ENCODE measurements around the gene THSD7B.
A peak's percentile ranks its signal among the peaks of the same experiment; 100 is the strongest.

THSD7B gene

DNA sequence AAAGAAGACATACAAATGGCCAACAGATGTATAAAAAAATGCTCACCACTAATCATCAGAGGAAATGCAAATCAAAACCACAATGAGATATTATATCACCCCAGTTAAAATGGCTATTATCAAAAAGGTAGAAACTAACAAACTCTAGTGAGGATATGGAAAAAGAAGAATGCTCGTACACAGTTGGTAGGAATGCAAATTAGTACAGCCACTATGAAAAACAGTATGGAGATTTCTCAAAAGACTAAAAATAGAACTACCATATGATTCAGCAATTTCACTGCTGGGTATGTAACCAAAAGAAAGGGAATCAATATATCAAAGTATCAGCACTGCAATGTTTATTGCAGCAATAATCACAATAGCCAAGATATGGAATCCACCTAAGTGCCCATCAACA lies 679.6 kb downstream of the THSD7B start:
- H3K36me3 ChIP-seq (ENCODE audit: insufficient read depth, low read length) = no peaks in the 10 kb centered on the region
- no peak overlapping the region for H3K4me3 ChIP-seq
- H3K27ac ChIP-seq = no peak overlapping the region
- no peaks in the 10 kb centered on the region for H3K9me3 ChIP-seq (ENCODE audit: low read depth, low read length)
- H3K9ac ChIP-seq (ENCODE audit: insufficient read length) = no peak overlapping the region
- no peak for TF ChIP-seq EZH2 (IDR thresholded peaks at IDR 0.05)
- no peak for TF ChIP-seq FOXP2 (optimal IDR thresholded peaks at IDR 0.05; ENCODE audit: control extremely low read depth, extremely low read length, insufficient read depth)
- no peak for TF ChIP-seq POLR2AphosphoS5 (IDR thresholded peaks at IDR 0.05; ENCODE audit: borderline replicate concordance, low read depth, low read length)
- DNase-seq (ENCODE audit: low read depth, low spot score) = no peak

DNA sequence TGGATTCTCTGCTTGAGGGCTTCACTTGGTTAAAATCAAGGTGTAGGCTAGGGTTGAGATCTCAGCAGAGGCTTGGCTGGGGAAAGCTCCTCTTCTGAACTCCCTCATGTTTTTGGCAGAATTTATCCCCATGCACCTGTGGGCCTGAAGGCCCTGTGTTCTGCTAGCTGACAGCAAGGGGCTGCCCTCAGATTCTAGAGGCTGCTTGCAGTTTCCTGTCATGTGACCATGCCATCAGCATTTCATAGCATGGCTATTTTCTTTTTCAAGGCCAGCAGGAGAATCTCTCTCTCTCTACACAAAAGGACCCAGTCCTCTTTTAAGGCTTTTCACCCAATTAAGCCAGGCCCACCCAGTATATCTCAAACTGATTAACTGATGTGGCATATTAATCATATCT lies 684.1 kb downstream of the THSD7B start:
- no peaks in the 10 kb centered on the region for H3K9me3 ChIP-seq (ENCODE audit: low read depth, low read length)
- no peaks in the 10 kb centered on the region for H3K36me3 ChIP-seq (ENCODE audit: insufficient read depth, low read length)
- no peak for TF ChIP-seq EZH2 (IDR thresholded peaks at IDR 0.05)
- TF ChIP-seq POLR2AphosphoS5 (IDR thresholded peaks at IDR 0.05; ENCODE audit: borderline replicate concordance, low read depth, low read length) = no peak
- TF ChIP-seq FOXP2 (optimal IDR thresholded peaks at IDR 0.05; ENCODE audit: control extremely low read depth, extremely low read length, insufficient read depth) = no peak
- DNase-seq (ENCODE audit: low read depth, low spot score) = no peak
- no peak overlapping the region for H3K9ac ChIP-seq (ENCODE audit: insufficient read length)
- H3K4me3 ChIP-seq = no peak overlapping the region
- H3K27ac ChIP-seq = no peak overlapping the region

DNA sequence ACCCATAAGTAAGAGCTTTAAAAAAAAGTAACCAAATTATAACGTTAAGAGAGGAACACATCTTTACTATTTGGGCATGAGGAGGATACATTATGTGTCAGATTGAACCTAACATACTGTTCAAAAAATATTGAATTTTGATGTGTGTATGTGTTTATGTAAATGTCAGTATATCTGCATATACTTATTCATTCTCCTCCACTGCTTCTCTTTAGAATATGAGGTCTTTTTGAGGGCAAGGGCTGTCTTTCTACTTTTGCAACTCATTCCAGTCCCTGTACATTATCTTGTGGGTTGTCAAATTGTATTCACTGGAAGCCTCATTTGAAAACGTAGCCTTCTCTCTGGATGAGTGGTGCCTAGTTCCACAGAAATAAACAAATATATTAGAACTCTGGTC lies 689.5 kb downstream of the THSD7B start:
- Histone ChIP-seq H3K4me3 (no peak overlapping the region), H3K9me3 (ENCODE audit: low read depth, low read length) (no peaks in the 10 kb centered on the region), H3K9ac (ENCODE audit: insufficient read length) (no peak overlapping the region), H3K36me3 (ENCODE audit: insufficient read depth, low read length) (no peaks in the 10 kb centered on the region), H3K27ac (no peak overlapping the region)
- DNase-seq (ENCODE audit: low read depth, low spot score) = no peak
- no peak for TF ChIP-seq FOXP2 (optimal IDR thresholded peaks at IDR 0.05; ENCODE audit: control extremely low read depth, extremely low read length, insufficient read depth)
- no peak for TF ChIP-seq POLR2AphosphoS5 (IDR thresholded peaks at IDR 0.05; ENCODE audit: borderline replicate concordance, low read depth, low read length)
- TF ChIP-seq EZH2 (IDR thresholded peaks at IDR 0.05) = no peak

DNA sequence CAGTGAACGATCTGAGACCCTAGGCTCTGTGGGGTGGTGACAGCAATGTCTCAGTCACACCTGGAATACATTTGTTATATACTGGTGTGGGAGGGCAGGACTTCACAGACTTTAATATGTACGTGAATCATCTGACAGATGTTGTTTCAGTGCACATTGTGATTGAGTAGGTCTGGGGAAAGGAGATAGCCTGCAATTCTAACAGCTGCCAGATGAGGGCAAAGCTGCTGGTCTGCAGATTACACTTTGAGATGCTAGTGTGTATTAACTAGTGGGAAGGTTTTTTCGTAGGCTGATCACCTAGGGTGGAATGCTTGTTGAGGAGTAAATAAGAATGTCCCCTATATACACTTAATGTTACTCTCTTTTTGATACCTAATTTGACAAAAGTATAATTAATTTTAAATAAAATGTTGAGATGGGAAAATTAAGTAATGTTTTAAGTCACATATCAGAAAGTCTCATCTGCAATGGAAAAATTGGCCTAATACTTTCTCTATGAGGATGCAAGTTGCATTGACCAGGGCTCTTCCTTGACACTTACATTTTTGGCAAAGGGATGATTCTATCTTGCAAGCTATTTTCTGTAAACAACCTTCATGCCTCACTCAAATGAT lies 702.0 kb downstream of the THSD7B start:
- no peak for TF ChIP-seq EZH2 (IDR thresholded peaks at IDR 0.05)
- TF ChIP-seq POLR2AphosphoS5 (IDR thresholded peaks at IDR 0.05; ENCODE audit: borderline replicate concordance, low read depth, low read length) = no peak
- no peak for TF ChIP-seq FOXP2 (optimal IDR thresholded peaks at IDR 0.05; ENCODE audit: control extremely low read depth, extremely low read length, insufficient read depth)
- H3K9me3 ChIP-seq (ENCODE audit: low read depth, low read length) = no peaks in the 10 kb centered on the region
- no peak overlapping the region for H3K27ac ChIP-seq
- H3K9ac ChIP-seq (ENCODE audit: insufficient read length) = no peak overlapping the region
- no peaks in the 10 kb centered on the region for H3K36me3 ChIP-seq (ENCODE audit: insufficient read depth, low read length)
- H3K4me3 ChIP-seq = no peak overlapping the region
- DNase-seq (ENCODE audit: low read depth, low spot score) = peak; percentile 5

DNA sequence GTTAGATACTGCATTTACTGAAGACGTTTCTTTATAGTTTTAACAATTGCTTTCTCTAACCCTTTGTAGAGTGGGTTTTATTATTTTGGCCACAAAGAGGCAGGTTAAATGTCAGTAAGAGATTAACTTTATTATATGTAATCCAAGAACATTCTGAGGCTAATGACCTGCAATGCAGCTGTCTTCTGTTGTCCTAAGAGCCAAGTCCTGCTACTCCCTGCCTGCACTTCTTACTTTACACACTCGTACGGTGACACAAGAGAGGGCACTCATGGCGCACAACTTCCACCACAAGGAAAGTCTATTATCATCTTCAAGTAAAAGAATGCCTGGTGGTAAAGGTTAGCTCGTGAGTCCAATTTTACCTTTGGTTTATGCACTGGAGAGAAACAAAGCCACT lies 727.9 kb downstream of the THSD7B start:
- no peak for TF ChIP-seq EZH2 (IDR thresholded peaks at IDR 0.05)
- TF ChIP-seq FOXP2 (optimal IDR thresholded peaks at IDR 0.05; ENCODE audit: control extremely low read depth, extremely low read length, insufficient read depth) = no peak
- TF ChIP-seq POLR2AphosphoS5 (IDR thresholded peaks at IDR 0.05; ENCODE audit: borderline replicate concordance, low read depth, low read length) = no peak
- Histone ChIP-seq H3K36me3 (ENCODE audit: insufficient read depth, low read length) (no peaks in the 10 kb centered on the region), H3K9me3 (ENCODE audit: low read depth, low read length) (no peaks in the 10 kb centered on the region), H3K9ac (ENCODE audit: insufficient read length) (no peak overlapping the region), H3K4me3 (no peak overlapping the region), H3K27ac (no peak overlapping the region)
- no peak for DNase-seq (ENCODE audit: low read depth, low spot score)

GRCh38 chr2:137500599-137500998 lies 735.3 kb downstream of the THSD7B start:
- no peak overlapping the region for H3K27ac ChIP-seq
- H3K36me3 ChIP-seq (ENCODE audit: insufficient read depth, low read length) = no peaks in the 10 kb centered on the region
- TF ChIP-seq EZH2 (IDR thresholded peaks at IDR 0.05) (no peak), FOXP2 (optimal IDR thresholded peaks at IDR 0.05; ENCODE audit: control extremely low read depth, extremely low read length, insufficient read depth) (no peak), POLR2AphosphoS5 (IDR thresholded peaks at IDR 0.05; ENCODE audit: borderline replicate concordance, low read depth, low read length) (no peak)
- no peak overlapping the region for H3K4me3 ChIP-seq
- DNase-seq (ENCODE audit: low read depth, low spot score) = no peak
- H3K9me3 ChIP-seq (ENCODE audit: low read depth, low read length) = no peaks in the 10 kb centered on the region
- H3K9ac ChIP-seq (ENCODE audit: insufficient read length) = no peak overlapping the region

DNA sequence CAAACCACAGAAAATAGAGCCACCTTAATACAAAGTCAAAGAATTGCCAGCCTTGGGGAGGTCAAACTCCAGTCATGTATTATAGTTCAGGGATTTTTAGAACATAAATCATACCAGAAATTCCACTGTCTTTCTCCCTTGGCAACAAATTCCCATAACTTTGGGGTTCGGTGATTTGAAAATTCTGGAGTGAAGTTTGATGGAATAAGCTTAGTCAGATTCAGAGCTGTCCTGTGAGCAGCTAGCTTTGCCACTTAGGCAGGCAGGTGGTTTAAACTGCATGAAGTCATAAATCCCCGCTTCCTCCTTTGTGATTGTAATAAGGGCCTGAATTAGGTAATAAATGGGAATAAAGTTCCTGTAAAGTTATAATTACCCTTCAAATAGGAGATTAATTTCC lies 741.9 kb downstream of the THSD7B start:
- Histone ChIP-seq H3K9ac (ENCODE audit: insufficient read length) (no peak overlapping the region), H3K36me3 (ENCODE audit: insufficient read depth, low read length) (no peaks in the 10 kb centered on the region), H3K27ac (no peak overlapping the region), H3K9me3 (ENCODE audit: low read depth, low read length) (no peaks in the 10 kb centered on the region), H3K4me3 (no peak overlapping the region)
- TF ChIP-seq EZH2 (IDR thresholded peaks at IDR 0.05) (no peak), FOXP2 (optimal IDR thresholded peaks at IDR 0.05; ENCODE audit: control extremely low read depth, extremely low read length, insufficient read depth) (no peak), POLR2AphosphoS5 (IDR thresholded peaks at IDR 0.05; ENCODE audit: borderline replicate concordance, low read depth, low read length) (no peak)
- DNase-seq (ENCODE audit: low read depth, low spot score) = no peak

DNA sequence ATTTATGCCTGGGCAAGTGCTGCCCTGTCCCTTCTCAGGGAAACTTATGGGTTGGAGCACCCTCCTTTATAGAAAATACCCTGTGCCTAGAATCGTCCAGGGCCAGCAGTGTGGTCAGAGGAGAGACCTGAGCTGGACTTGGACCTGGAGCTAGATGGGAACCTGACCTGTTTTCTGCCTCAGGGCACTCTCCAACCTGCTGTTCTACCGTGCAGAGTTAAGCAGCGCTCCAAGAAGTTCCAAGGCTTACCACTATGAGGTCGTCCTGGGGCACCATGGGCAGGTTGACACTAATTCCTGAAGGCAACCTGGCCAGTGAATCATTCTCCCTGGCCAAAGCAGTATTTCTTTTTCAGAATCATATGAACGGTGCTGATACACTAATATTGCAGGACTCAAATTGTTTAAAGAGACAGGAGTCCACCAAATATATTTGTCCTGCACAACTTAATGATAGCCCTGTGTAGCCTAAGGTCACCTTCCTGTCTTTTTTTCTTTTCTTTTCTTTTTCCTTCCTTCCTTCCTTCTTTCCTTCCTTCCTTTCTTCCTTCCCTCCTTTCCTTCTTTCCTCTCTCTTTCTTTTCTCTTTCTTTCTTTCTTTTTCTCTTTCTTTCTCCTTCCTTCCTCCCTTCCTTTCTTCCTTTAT lies 743.5 kb downstream of the THSD7B start:
- no peak for DNase-seq (ENCODE audit: low read depth, low spot score)
- Histone ChIP-seq H3K36me3 (ENCODE audit: insufficient read depth, low read length) (no peaks in the 10 kb centered on the region), H3K4me3 (no peak overlapping the region), H3K9ac (ENCODE audit: insufficient read length) (no peak overlapping the region), H3K27ac (no peak overlapping the region), H3K9me3 (ENCODE audit: low read depth, low read length) (no peaks in the 10 kb centered on the region)
- no peak for TF ChIP-seq FOXP2 (optimal IDR thresholded peaks at IDR 0.05; ENCODE audit: control extremely low read depth, extremely low read length, insufficient read depth)
- TF ChIP-seq POLR2AphosphoS5 (IDR thresholded peaks at IDR 0.05; ENCODE audit: borderline replicate concordance, low read depth, low read length) = no peak
- no peak for TF ChIP-seq EZH2 (IDR thresholded peaks at IDR 0.05)
